Measurements from ENCODE around the gene ZNF614.
"Not testable (repeated sequence)": the region's sequence is repeated elsewhere in the genome, so short reads cannot be mapped to it uniquely, and the experiment has no call there.

ZNF614 gene

DNA sequence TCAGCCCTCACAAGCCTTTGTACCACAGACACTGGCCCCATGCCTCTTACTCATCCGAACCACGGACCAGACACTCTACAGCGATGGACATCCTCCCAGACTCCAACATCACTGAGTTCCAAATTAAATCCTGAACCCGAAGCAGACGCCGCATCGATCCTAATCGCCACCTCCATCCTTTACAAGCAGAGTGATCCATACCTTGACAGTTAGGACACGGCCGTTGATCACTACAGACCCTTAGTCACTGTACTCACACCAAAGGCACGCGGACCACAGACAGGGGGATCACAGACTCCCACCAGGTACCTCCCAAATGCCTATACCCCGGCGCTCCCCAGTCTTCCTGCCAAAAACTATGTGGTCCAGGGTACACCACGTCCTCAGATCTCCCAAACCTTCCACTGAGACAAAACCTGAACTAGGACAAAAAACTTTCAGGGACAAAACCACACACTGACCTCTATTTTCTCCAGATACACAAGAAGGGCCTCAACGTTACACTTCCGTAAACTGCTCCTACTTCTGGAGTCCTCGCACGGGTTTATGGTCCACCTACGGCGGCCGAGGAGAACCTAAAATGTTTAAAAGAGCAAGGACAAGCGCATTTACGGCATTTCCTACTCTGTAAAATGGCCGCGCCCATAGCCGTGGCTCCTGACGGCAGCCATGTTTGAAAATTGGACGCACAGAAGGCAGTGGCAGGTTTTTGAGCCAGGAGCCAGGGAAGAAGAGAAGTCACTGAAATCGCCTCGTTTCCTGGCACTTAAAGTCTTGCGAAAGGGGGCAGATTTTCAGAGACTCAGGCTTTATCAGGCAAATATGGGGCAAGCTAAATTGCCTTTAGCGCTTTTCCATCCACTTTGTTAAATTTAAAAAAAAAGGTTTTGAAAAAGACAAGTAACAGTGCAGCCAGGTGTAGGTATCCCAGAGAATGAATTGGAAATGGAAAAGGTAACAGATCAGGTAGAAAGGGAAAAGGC is 41.6 kb downstream of the ZNF614 start, which contains the start of gene ZNF350:
TSS of gene ZNF350 (minus strand) at position 532 of the 983 bp plus-strand sequence. CDS start 12,480 bp downstream, outside the sequence.
- DNase-seq, result peak; percentile 43

DNA sequence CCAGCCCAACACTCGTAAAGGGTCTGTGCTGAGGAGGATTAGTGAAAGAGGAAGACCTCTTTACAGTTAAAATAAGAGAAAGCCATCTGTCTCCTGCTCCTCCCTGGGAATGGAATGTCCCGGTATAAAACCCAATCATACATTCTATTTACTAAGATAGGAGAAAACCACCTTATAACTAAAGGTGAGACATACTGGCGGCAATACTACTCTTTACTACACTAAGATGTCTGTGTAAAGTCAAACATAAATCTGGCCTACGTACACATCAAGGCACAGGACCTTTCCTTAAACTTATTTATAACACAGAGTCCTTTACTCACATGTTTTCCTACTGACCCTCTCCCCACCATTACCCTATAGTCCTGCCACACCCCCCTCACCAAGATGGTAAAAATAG is 44.8 kb downstream of the ZNF614 start:
- no peak for DNase-seq

DNA sequence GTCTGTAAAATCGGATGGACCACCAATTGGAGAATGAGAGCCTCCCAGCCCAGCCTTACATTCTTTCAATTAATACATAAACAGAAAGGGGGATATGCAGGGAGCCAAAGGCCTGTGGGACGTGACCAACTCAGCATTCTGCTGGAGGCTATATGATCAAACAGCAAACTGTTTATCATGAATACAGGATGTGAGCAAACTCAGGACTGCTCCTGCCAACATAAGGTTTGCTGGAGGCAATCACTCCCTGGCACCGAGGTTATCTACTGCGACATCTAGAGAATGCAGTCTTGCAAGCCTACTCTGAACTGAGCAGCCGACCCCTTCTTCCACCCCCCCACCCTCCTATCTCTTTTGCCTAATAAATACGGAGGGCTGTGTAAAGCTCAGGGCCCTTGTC is 47.3 kb downstream of the ZNF614 start:
- not testable (repeated sequence) for DNase-seq

DNA sequence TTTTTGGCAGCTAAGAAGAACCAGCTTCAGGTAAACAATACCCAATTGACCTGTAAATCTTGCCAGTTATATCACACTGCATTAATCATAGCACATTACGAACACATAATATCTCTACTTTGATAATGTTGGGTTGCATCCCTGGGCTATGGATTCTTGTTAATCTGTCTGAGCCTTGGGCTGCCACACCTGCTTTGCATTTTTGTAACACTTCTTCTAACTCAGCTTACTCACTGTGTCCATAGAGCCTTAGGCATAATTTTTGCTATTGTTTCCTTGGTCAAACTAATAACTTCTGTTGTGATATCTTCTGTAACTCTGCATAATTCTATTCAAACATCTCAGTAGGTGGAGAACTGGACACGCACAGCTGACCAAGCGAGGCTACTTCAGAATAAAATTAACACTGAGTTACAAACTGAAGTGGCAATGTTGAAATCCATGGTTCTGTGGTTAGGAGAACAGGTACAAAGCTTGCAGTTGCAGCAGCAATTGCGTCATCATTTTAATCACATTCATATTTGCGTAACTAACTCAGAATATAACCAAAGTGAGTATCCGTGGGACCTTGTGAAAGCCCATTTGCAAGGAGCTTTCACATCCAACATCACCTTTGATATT is 48.0 kb downstream of the ZNF614 start:
- no peak for DNase-seq

DNA sequence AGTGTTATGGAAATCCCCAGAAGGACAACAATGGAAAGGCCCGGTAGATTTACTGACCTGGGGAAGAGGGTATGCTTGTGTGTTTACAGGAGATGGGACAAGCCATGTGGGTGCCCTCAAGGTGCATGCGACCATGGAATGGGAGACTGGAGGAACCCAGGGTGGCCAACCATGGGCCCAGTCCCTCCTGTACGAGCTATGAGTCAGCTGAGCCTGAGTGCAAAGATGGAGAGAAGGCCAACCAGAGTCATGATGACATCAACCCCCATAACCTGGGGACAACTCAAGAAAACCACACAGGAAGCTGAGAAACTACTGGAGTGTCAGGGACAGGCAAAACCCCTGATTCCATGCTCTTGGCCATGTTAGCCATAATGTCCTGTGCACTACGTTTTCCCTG is 49.3 kb downstream of the ZNF614 start:
- no peak for DNase-seq

DNA sequence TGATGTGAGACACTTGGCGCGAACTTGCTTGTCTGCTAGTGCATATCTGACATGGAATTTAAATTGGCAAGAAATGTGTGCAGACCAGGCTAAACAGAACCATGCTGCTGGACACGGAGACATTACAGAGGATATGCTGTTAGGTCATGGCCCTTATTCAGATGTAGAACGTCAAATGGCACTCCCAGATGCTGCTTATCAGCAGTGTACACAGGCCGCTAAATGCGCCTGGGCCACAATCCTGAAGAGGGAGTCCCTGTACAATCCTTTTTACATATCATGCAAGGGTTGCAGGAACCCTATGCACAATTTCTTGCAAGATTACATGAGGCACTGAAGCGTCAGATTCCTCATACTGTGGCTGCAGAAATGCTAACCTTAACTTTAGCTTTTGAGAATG is 50.8 kb downstream of the ZNF614 start:
- DNase-seq, result no peak

DNA sequence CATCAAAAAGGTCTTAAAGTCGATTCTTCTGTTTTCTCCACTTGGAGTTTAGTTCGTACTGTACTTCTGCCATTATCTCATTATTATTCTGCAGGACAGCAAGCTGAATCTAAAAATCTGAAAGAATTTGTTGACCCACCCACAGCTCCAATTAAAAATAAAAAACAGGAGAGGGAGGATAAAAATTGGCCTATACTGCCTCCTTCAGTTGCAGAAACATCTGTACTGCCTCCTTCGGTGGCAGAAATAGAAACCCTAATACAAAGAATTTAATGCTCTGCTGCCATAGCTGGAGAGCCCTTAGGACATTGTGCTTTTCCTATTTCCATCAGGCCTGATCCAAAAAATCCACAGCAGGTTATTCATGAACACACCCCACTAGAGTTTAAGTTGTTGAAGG is 51.3 kb downstream of the ZNF614 start:
- DNase-seq, result no peak

DNA sequence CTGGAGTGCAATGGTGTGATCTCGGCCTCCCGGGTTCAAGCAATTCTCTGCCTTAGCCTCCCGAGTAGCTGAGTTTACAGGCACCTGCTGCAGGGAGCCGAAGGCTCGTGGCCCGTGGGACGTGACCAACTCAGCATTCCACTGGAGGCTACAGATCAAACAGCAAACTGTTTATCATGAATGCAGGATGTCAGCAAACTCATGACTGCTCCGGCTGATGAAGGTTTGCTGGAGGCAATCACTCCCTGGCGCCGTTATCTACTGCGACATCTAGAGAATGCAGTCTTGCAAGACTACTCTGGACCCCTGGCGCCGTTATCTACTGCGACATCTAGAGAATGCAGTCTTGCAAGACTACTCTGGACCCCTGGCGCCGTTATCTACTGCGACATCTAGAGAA is 52.4 kb downstream of the ZNF614 start:
- not testable (repeated sequence) for DNase-seq

DNA sequence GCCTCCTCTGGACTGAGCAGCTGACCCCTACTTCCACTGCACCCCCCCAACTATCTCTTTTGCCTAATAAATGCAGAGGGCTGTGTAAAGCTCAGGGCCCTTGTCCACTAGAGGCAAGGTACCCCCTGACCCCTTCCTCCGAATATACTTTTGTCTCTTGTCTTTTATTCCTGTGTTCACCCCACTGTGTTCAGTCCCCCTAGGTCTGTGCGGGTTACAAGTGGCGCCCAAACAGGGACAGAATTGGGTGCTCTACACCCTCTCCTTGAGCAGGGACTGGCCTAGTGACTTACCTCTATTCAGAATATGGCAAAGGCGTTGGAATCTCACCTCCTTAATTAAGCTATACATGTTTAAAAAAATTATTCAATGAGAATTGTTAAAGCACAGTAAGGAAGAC is 56.6 kb downstream of the ZNF614 start:
- DNase-seq, result no peak

DNA sequence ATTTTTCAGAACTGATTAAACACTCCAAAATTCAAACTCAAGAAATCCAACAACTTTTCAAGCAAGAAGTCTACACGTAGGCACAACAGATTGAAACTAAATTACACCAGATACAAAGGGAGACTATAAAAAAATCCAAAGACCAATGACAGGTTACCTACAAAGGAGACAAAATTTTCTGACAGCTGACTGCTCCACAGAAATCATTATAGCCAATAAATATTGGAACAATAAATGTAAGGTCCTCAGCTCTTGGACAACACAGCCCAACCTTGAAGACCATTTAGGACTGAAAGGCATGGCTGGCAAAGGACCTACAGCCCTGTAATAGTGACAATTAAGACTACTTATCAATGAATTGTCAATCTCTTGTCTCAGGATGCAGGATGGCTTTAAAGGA is 57.5 kb downstream of the ZNF614 start:
- DNase-seq, result no peak

DNA sequence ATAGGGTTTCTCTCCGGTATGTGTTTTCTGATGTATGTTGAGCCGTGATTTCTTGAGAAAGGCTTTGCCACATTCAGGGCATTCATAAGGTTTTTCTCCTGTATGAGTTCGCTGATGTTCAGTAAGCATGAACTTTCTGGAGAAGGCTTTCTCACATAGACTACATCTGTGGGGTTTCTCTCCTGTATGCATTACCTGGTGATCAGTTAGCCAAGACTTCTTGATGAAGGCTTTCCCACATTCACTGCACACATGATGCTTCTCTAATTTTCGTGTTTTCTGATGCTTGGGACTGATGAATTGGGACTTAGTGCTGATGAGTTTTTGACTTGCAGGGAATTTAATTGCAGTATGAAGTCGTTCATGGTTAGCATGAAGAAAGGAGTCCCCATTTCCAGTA is 62.6 kb downstream of the ZNF614 start:
- DNase-seq, result no peak

Measured in activated gamma-delta T cell (primary cell).